ENCODE results near the gene HAS3. TPM values are rescaled to one million over a fixed set of nuclear protein-coding genes. Genes with fewer than 3 reads are reported as not detected.
"Not testable (repeated sequence)": the region's sequence is repeated elsewhere in the genome, so short reads cannot be mapped to it uniquely, and the experiment has no call there.

HAS3 gene
- total RNA-seq = 1 to 10 TPM in 2 of 4 donors, under 1 TPM in 2; 0.42 to 7.1 (median 2.1) TPM

GRCh38 chr16:69105501-69106361 lies at the start of gene HAS3:
Gene HAS3, plus strand, starts transcription at chr16:69105653. Its CDS starts 3,743 bp downstream, at chr16:69109396.
- TF ChIP-seq EP300 (IDR thresholded peaks at IDR 0.05) (no peak), CTCF (IDR thresholded peaks at IDR 0.05) (no peak)
- peak within 1 kb of the TSS; percentile 25 to 57 (median 52) for H3K4me3 ChIP-seq
- no peak within 1 kb of the TSS for H3K27ac ChIP-seq
- H3K9me3 ChIP-seq = no peaks in the 10 kb centered on the region
- peaks cover 0 to 18% (median 6%) of the 10 kb centered on the region in 3 donors for H3K36me3 ChIP-seq
- peaks cover 0 to 27% of the 10 kb centered on the region in 2 donors for H3K27me3 ChIP-seq
- WGBS, 2 donors = 1% methylated on average over 41 to 64 of the region's 80 CpGs
- DNase-seq (ENCODE audit: low spot score in 2 of 2) = no peak
- peaks cover 0 to 34% (median 23%) of the 10 kb centered on the region in 4 donors for H3K4me1 ChIP-seq

- H3K4me1 ChIP-seq = no peaks in the 10 kb centered on the region
- H3K27ac ChIP-seq = no peak overlapping the region
- no peaks in the 10 kb centered on the region for H3K27me3 ChIP-seq
- no peak for TF ChIP-seq CTCF (IDR thresholded peaks at IDR 0.05)
- TF ChIP-seq EP300 (IDR thresholded peaks at IDR 0.05) = no peak
- TF ChIP-seq POLR2A (IDR thresholded peaks at IDR 0.05) = no peak
- no peak overlapping the region for H3K4me3 ChIP-seq
- peaks cover 0 to 13% (median 0%) of the 10 kb centered on the region in 3 donors for H3K36me3 ChIP-seq
- DNase-seq (ENCODE audit: low spot score in 2 of 2) = no peak
- 88 to 96% methylated on average over 1 of the region's 1 CpG for WGBS, 2 donors
- H3K9me3 ChIP-seq = no peaks in the 10 kb centered on the region
Measured at GRCh38 chr16:69055980-69056379, 49.5 kb upstream of the HAS3 start.

GRCh38 chr16:69056421-69056820 lies 49.0 kb upstream of the HAS3 start:
- no peak overlapping the region for H3K4me3 ChIP-seq

GRCh38 chr16:69057400-69058378 lies 47.8 kb upstream of the HAS3 start:
- no peak for DNase-seq (ENCODE audit: low spot score in 2 of 2)

More at GRCh38 chr16:69056421-69056820, 49.0 kb upstream of the HAS3 start:
- no peaks in the 10 kb centered on the region for H3K9me3 ChIP-seq
- H3K4me1 ChIP-seq = no peaks in the 10 kb centered on the region
- no peak overlapping the region for H3K27ac ChIP-seq
- H3K27me3 ChIP-seq = no peaks in the 10 kb centered on the region
- no peak for TF ChIP-seq POLR2A (IDR thresholded peaks at IDR 0.05)
- no peak for TF ChIP-seq CTCF (IDR thresholded peaks at IDR 0.05)
- no peak for TF ChIP-seq EP300 (IDR thresholded peaks at IDR 0.05)
- WGBS, 2 donors = 75 to 81% methylated on average over 3 of the region's 3 CpGs
- no peak for DNase-seq (ENCODE audit: low spot score in 2 of 2)
- H3K36me3 ChIP-seq = peaks cover 0 to 11% (median 0%) of the 10 kb centered on the region in 3 donors

GRCh38 chr16:69063491-69063890 lies 42.0 kb upstream of the HAS3 start:
- H3K27ac ChIP-seq; DNase-seq (ENCODE audit: low spot score in 2 of 2); H3K4me1 ChIP-seq; H3K27me3 ChIP-seq; H3K9me3 ChIP-seq; H3K4me3 ChIP-seq: not testable (repeated sequence)
- WGBS, 2 donors = 97 to 98% methylated on average over 8 of the region's 8 CpGs
- H3K36me3 ChIP-seq = peaks cover 0 to 22% (median 0%) of the 10 kb centered on the region in 3 donors

More at GRCh38 chr16:69057400-69058378, 47.8 kb upstream of the HAS3 start:
- H3K4me1 ChIP-seq = no peaks in the 10 kb centered on the region
- no peak overlapping the region for H3K4me3 ChIP-seq
- TF ChIP-seq POLR2A (IDR thresholded peaks at IDR 0.05) = no peak
- no peak for TF ChIP-seq CTCF (IDR thresholded peaks at IDR 0.05)
- TF ChIP-seq EP300 (IDR thresholded peaks at IDR 0.05) = no peak
- peaks cover 0 to 14% (median 0%) of the 10 kb centered on the region in 3 donors for H3K36me3 ChIP-seq
- no peaks in the 10 kb centered on the region for H3K27me3 ChIP-seq
- 70 to 81% methylated on average over 11 of the region's 11 CpGs for WGBS, 2 donors
- H3K9me3 ChIP-seq = no peaks in the 10 kb centered on the region
- no peak overlapping the region for H3K27ac ChIP-seq
